Astrocyte of the cerebellum (primary cell): ENCODE results near the gene SMIM32.

ENCODE experiments used
- DNase-seq: peaks from one replicate; pipeline ENCODE4 v3.0.0-alpha.2; 2011; ENCODE audit warnings: low read depth
- H3K4me3 ChIP-seq: 2 replicates; pipeline ENCODE4 v1.5.1; 2011; ENCODE audit warnings: mild to moderate bottlenecking, low read depth, low read length, moderate library complexity
- CTCF ChIP-seq: IDR thresholded peaks from 2 replicates; pipeline ENCODE4 v1.5.1; 2012; ENCODE audit warnings: low read length, low read depth, moderate library complexity, mild to moderate bottlenecking; ENCODE audit errors: missing control alignments
- in situ Hi-C: cut with HindIII; loops from 2 replicates; pipeline ENCODE4 v1.10.0; 2017; ENCODE audit warnings: low sequenced_read_pairs

The SMIM32 gene

GRCh38 chr5:136146201-136146600 lies 46.8 kb downstream of the SMIM32 start:
- in situ Hi-C loops, result no loop called here
- no peak overlapping the region for H3K4me3 ChIP-seq
- no peak for DNase-seq
- TF ChIP-seq CTCF, result no peak

- H3K4me3 ChIP-seq, result no peak overlapping the region
- in situ Hi-C loops, result no loop called here
- no peak for DNase-seq
- TF ChIP-seq CTCF, result no peak
These were observed 47.9 kb downstream of the SMIM32 start for GRCh38 chr5:136145030-136145429.

- no peak for TF ChIP-seq CTCF
- H3K4me3 ChIP-seq, result no peak overlapping the region
- DNase-seq, result no peak
- in situ Hi-C loops, result no loop called here
These were observed 49.2 kb downstream of the SMIM32 start for GRCh38 chr5:136143763-136144162.

- in situ Hi-C loops, result no loop called here
- H3K4me3 ChIP-seq, result no peak overlapping the region
- DNase-seq, result no peak
- no peak for TF ChIP-seq CTCF
These were observed 49.6 kb downstream of the SMIM32 start for GRCh38 chr5:136143312-136143711.

- H3K4me3 ChIP-seq, result no peak overlapping the region
- no peak for TF ChIP-seq CTCF
- in situ Hi-C loops, result no loop called here
- no peak for DNase-seq
These were observed 51.4 kb downstream of the SMIM32 start for GRCh38 chr5:136141561-136141960.
